SK-N-SH (cell line): ENCODE results near the gene CASK.

ENCODE experiments used
- EZH2phosphoT487 ChIP-seq: fragments of 200-600 bp; sonication (generic); IDR thresholded peaks from 2 replicates; pipeline ENCODE4 v1.6.1; 2017; ENCODE audit warnings: low read depth, mixed run types, mild to moderate bottlenecking, antibody characterized with exemption, moderate library complexity, borderline replicate concordance
- FOXM1 ChIP-seq: IDR thresholded peaks from 2 replicates; pipeline ENCODE4 v1.4.0; 2012; ENCODE audit warnings: low read depth, mild to moderate bottlenecking
- MXI1 ChIP-seq: IDR thresholded peaks from 2 replicates; pipeline ENCODE4 v1.6.1; 2012; ENCODE audit warnings: mild to moderate bottlenecking, low read depth, low read length, improper control_type of control experiment
- YY1 ChIP-seq: IDR thresholded peaks from 2 replicates; pipeline ENCODE4 v1.4.0; 2012; ENCODE audit warnings: low read depth, mild to moderate bottlenecking
- ZBTB33 ChIP-seq: IDR thresholded peaks from 2 replicates; pipeline ENCODE4 v1.4.0; 2012; ENCODE audit warnings: low read depth, borderline replicate concordance
- TF ChIP-seq, protein P1 (sequence below): fragments of 200-600 bp; sonication (generic); IDR thresholded peaks from 2 replicates; pipeline ENCODE4 v1.6.1; 2017; ENCODE audit warnings: antibody characterized with exemption, mild to moderate bottlenecking, moderate library complexity

- no peak for TF ChIP-seq EZH2phosphoT487
- no peak for TF ChIP-seq ZBTB33
- TF ChIP-seq FOXM1 = no peak
- no peak for TF ChIP-seq YY1
- TF ChIP-seq, protein P1, sequence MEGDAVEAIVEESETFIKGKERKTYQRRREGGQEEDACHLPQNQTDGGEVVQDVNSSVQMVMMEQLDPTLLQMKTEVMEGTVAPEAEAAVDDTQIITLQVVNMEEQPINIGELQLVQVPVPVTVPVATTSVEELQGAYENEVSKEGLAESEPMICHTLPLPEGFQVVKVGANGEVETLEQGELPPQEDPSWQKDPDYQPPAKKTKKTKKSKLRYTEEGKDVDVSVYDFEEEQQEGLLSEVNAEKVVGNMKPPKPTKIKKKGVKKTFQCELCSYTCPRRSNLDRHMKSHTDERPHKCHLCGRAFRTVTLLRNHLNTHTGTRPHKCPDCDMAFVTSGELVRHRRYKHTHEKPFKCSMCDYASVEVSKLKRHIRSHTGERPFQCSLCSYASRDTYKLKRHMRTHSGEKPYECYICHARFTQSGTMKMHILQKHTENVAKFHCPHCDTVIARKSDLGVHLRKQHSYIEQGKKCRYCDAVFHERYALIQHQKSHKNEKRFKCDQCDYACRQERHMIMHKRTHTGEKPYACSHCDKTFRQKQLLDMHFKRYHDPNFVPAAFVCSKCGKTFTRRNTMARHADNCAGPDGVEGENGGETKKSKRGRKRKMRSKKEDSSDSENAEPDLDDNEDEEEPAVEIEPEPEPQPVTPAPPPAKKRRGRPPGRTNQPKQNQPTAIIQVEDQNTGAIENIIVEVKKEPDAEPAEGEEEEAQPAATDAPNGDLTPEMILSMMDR = no peak
- no peak for TF ChIP-seq MXI1
These were observed 408.0 kb downstream of the CASK start for GRCh38 chrX:41515376-41515775.
